ENCODE results near the gene ENOX1. TPM values are rescaled to one million over a fixed set of nuclear protein-coding genes. Genes with fewer than 3 reads are reported as not detected.

ENOX1 gene
- total RNA-seq, 1 donor from 2014 or later, result 0.79 TPM

DNA sequence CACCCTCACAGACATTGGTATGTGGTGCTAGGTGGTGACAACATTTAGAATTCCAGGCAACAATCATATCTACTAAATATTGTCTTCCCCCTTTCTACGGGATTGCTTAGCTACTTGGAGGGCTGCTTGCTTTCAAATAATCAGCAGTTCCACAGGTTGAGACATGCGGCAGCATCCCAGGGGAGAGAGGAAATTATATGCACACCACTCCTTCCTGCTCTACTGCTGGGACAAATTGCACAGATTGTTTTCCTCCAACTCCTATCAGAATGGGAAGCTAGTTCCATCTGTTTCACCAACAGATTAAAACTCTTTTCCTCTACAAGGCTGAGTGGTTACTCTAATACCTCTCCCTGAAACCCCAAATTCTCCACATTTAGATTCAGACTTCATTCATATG lies 488.0 kb downstream of the ENOX1 start:
- DNase-seq (ENCODE audit: low read depth), result peak; percentile 64
- Histone ChIP-seq H3K4me3 (ENCODE audit: low read depth, low read length) (no peak overlapping the region), H3K27me3 (ENCODE audit: control insufficient read depth, insufficient read depth, low read length) (no peaks in the 10 kb centered on the region), H3K36me3 (ENCODE audit: control insufficient read depth, insufficient read depth, low read length) (no peaks in the 10 kb centered on the region)
- TF ChIP-seq, protein P1, sequence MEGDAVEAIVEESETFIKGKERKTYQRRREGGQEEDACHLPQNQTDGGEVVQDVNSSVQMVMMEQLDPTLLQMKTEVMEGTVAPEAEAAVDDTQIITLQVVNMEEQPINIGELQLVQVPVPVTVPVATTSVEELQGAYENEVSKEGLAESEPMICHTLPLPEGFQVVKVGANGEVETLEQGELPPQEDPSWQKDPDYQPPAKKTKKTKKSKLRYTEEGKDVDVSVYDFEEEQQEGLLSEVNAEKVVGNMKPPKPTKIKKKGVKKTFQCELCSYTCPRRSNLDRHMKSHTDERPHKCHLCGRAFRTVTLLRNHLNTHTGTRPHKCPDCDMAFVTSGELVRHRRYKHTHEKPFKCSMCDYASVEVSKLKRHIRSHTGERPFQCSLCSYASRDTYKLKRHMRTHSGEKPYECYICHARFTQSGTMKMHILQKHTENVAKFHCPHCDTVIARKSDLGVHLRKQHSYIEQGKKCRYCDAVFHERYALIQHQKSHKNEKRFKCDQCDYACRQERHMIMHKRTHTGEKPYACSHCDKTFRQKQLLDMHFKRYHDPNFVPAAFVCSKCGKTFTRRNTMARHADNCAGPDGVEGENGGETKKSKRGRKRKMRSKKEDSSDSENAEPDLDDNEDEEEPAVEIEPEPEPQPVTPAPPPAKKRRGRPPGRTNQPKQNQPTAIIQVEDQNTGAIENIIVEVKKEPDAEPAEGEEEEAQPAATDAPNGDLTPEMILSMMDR (IDR thresholded peaks at IDR 0.05; ENCODE audit: insufficient read depth, low read length, severe bottlenecking), result no peak
- no peak for FAIRE-seq

DNA sequence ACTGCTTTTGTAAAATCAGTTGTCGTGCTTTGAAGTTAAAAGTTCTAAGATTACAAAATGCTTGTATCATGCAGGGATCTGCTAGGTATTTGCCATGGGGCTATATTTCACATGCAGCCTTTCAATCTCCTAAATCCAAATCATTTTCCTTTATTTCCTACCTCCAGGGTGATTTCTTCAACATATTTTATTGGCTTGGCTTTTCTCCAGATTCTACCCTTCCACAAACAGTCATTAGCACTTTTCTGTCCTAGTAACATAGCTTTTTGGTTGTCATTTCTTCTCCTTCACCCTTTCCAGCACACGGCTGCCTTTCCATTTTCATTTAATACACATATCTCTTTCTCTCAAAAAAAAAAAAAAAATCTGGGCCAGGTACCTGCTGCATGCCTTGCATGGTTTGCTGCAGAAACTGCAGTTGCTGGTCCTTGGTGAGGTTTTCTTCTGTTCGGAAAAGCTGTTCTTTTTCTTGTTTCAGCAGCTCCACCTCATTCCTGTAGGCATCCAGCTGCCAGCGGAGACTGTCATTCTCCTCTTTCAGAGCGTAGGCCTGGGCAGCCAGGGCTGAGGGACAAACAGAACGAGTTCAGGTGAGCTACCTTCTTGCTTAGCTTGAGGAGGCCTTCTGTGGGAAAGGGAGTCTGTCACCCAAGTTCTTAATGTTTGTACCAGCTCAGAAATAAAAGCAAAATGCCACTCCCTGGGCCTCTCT lies 488.6 kb downstream of the ENOX1 start:
- no peaks in the 10 kb centered on the region for H3K27me3 ChIP-seq (ENCODE audit: control insufficient read depth, insufficient read depth, low read length)
- TF ChIP-seq, protein P1 (IDR thresholded peaks at IDR 0.05; ENCODE audit: insufficient read depth, low read length, severe bottlenecking), result no peak
- no peak overlapping the region for H3K4me3 ChIP-seq (ENCODE audit: low read depth, low read length)
- H3K36me3 ChIP-seq (ENCODE audit: control insufficient read depth, insufficient read depth, low read length), result no peaks in the 10 kb centered on the region
- FAIRE-seq (no peak), DNase-seq (ENCODE audit: low read depth) (peak; percentile 23)

DNA sequence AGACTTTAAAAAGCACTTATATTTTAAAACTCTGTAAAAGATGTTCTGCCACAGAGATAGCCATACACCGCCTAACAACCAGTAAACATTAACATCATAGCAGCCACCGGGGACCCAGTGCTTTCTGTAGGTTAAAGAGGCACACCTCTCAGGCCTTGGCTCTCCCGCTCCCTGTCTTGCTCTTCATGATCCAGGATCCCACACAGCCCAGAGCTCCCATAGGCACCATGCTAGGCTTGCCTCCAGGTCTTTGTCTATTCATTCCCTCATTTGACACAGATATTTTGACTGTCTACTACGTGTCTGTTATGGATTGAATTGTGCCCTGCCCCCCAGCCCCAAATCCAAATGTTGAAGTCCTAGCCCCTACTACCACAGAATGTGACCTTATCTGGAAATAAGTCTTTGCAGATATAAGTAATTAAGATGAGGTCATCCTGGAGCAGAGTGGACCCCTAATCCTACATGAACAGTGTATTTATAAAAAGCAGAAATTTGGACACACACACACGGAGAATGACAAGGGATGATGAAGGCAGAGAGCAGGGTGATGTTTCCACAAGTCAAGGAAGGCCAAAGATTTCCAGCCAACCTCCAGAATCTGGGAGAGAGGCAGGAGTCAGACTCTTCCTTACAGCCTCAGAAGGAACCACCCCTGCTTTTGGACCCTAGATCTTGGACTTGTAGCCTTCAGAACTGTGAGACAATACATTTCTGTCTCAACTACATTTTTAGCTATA lies 490.8 kb downstream of the ENOX1 start:
- no peak for FAIRE-seq
- Histone ChIP-seq H3K27me3 (ENCODE audit: control insufficient read depth, insufficient read depth, low read length) (no peaks in the 10 kb centered on the region), H3K36me3 (ENCODE audit: control insufficient read depth, insufficient read depth, low read length) (no peaks in the 10 kb centered on the region), H3K4me3 (ENCODE audit: low read depth, low read length) (no peak overlapping the region)
- TF ChIP-seq, protein P1 (IDR thresholded peaks at IDR 0.05; ENCODE audit: insufficient read depth, low read length, severe bottlenecking), result no peak
- no peak for DNase-seq (ENCODE audit: low read depth)

DNA sequence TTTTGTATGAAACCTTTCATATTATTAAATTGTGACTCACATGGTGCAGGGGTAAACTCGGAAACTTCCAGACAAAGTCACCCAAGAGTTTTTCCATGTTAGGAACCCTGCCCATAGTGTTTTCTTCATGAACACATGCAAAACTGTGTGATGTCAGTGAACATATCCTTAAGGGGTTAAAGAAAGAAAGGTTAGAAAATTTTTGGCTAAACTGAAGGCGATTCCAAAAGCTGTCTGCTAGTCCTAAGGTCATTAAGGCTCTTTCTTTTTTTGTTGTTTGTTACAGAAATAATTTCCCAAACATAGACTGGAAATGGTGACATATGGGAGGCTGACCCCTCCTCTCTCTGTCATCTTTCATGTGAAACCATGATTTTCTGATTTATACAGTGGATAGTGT lies 491.5 kb downstream of the ENOX1 start:
- DNase-seq (ENCODE audit: low read depth) (no peak), FAIRE-seq (no peak)
- Histone ChIP-seq H3K4me3 (ENCODE audit: low read depth, low read length) (no peak overlapping the region), H3K27me3 (ENCODE audit: control insufficient read depth, insufficient read depth, low read length) (no peaks in the 10 kb centered on the region), H3K36me3 (ENCODE audit: control insufficient read depth, insufficient read depth, low read length) (no peaks in the 10 kb centered on the region)
- TF ChIP-seq, protein P1 (IDR thresholded peaks at IDR 0.05; ENCODE audit: insufficient read depth, low read length, severe bottlenecking), result no peak

DNA sequence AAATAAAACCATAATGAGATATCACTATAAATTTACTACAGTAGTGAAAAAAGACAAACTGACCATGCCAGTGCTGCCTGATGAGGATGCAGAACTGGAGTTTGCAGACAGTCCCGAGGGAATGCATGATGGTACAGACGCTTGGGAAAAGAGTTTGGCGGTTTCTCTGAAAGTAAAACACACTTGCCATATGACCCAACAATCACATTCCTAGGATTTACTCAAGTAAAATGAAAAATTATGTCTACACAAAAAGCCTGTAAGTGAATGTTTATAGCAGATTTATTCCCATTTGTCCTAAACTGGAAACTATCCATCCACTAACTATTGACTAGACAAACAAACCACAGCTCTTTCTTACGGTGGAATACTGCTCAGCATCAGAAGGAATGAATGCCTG lies 492.4 kb downstream of the ENOX1 start:
- Histone ChIP-seq H3K4me3 (ENCODE audit: low read depth, low read length) (no peak overlapping the region), H3K27me3 (ENCODE audit: control insufficient read depth, insufficient read depth, low read length) (no peaks in the 10 kb centered on the region), H3K36me3 (ENCODE audit: control insufficient read depth, insufficient read depth, low read length) (no peaks in the 10 kb centered on the region)
- FAIRE-seq (no peak), DNase-seq (ENCODE audit: low read depth) (no peak)
- TF ChIP-seq, protein P1 (IDR thresholded peaks at IDR 0.05; ENCODE audit: insufficient read depth, low read length, severe bottlenecking), result no peak

Data from bronchial epithelial cell (primary cell).